K562 (cell line): ENCODE measurements around the gene GALNS. TPM values are rescaled to one million over a fixed set of nuclear protein-coding genes. Genes with fewer than 3 reads are reported as not detected.

ENCODE experiments used
- CTBP1 ChIP-seq: fragments of 450-650 bp; IDR thresholded peaks from 2 replicates; pipeline ENCODE4 v1.6.1; 2016; ENCODE audit warnings: borderline replicate concordance
- DDX20 ChIP-seq: fragments of 450-650 bp; IDR thresholded peaks from 2 replicates; pipeline ENCODE4 v1.6.1; 2016; ENCODE audit warnings: missing genetic modification characterization, low read depth, mild to moderate bottlenecking, missing compliant biosample characterization, moderate library complexity
- LCOR ChIP-seq: sonication (generic); formaldehyde crosslinking; IDR thresholded peaks from 2 replicates; pipeline ENCODE4 v1.8.0; 2022; ENCODE audit warnings: mild to moderate bottlenecking, missing genetic modification reagents
- MXD1 ChIP-seq: fragments of 250-450 bp; sonication (Bioruptor Pico); IDR thresholded peaks from 2 replicates; pipeline ENCODE4 v1.8.0; 2021; ENCODE audit warnings: borderline replicate concordance, mild to moderate bottlenecking, moderate library complexity; ENCODE audit not compliant: poor library complexity, severe bottlenecking
- PYGO2 ChIP-seq: fragments of 450-650 bp; IDR thresholded peaks from 2 replicates; pipeline ENCODE4 v1.6.1; 2016; ENCODE audit warnings: mild to moderate bottlenecking, missing genetic modification characterization, moderate library complexity, missing compliant biosample characterization
- TARDBP ChIP-seq: fragments of 450-650 bp; IDR thresholded peaks from 2 replicates; pipeline ENCODE4 v1.6.1; 2016
- ZBTB1 ChIP-seq: sonication (generic); formaldehyde crosslinking; IDR thresholded peaks from 2 replicates; pipeline ENCODE4 v1.8.1; 2023; ENCODE audit warnings: missing genetic modification reagents, low read depth, mild to moderate bottlenecking, borderline replicate concordance
- ZBTB7A ChIP-seq: IDR thresholded peaks from 2 replicates; pipeline ENCODE4 v1.6.1; 2011; ENCODE audit warnings: low read depth, mild to moderate bottlenecking, low read length, moderate library complexity, borderline replicate concordance; ENCODE audit not compliant: control insufficient read depth
- ZFP36 ChIP-seq: fragments of 150-350 bp; IDR thresholded peaks from 2 replicates; pipeline ENCODE4 v1.6.1; 2018; ENCODE audit warnings: low read length, low read depth; ENCODE audit not compliant: partially characterized antibody
- ZNF134 ChIP-seq: fragments of 250-450 bp; sonication (Bioruptor Pico); conservative IDR thresholded peaks from 2 replicates; pipeline ENCODE4 v1.4.0; 2020
- ZNF165 ChIP-seq: fragments of 250-450 bp; sonication (Bioruptor Pico); IDR thresholded peaks from 2 replicates; pipeline ENCODE4 v1.4.0; 2020; ENCODE audit warnings: borderline replicate concordance
- ZNF324 ChIP-seq: fragments of 250-450 bp; sonication (Bioruptor Pico); IDR thresholded peaks from 2 replicates; pipeline ENCODE4 v1.4.0; 2020; ENCODE audit warnings: mild to moderate bottlenecking
- ZNF57 ChIP-seq: fragments of 450-650 bp; formaldehyde crosslinking; IDR thresholded peaks from 2 replicates; pipeline ENCODE4 v1.4.0; 2020; ENCODE audit warnings: mild to moderate bottlenecking, moderate library complexity
- ZNF77 ChIP-seq: fragments of 250-450 bp; sonication (Bioruptor Pico); IDR thresholded peaks from 2 replicates; pipeline ENCODE4 v1.5.0; 2020
- ZNF778 ChIP-seq: fragments of 450-650 bp; formaldehyde crosslinking; IDR thresholded peaks from 2 replicates; pipeline ENCODE4 v1.4.0; 2020; ENCODE audit warnings: mild to moderate bottlenecking, moderate library complexity
- polyA plus RNA-seq, 8 experiments: library from polyadenylated mRNA; depleted of rRNA in 4 of 8; stranded (reverse) in 5 of 8; unstranded in 3 of 8; fragments of >200 nt; fragmentation: Nextera tagmentation in 2 of 8; fragmentation: Illumina TruSeq in 1 of 8; extraction: Ambion mirVana in 2 of 8; extraction: Trizol in 1 of 8; gene quantifications; 2 replicates each; pipeline versions ENCODE4 v1.2.1 to v1.2.3, GENCODE V29; 2011 to 2014; ENCODE audit warnings: inconsistent platforms in 1 of 8, missing spikeins in 1 of 8
- total RNA-seq, 7 experiments: library from RNA; depleted of rRNA in 6 of 7; stranded (reverse); fragments of >200 nt in 6 of 7; fragmentation: Illumina TruSeq in 2 of 7; extraction: Trizol in 2 of 7; gene quantifications; 2 replicates each; pipeline versions ENCODE4 v1.2.1 to v1.2.3, GENCODE V29; 2011 to 2021; ENCODE audit warnings: low replicate concordance in 1 of 7
- TF ChIP-seq, protein P1 (sequence below): fragments of 450-650 bp; IDR thresholded peaks from 2 replicates; pipeline ENCODE4 v1.6.1; 2017; ENCODE audit warnings: mild to moderate bottlenecking, moderate library complexity
- TF ChIP-seq, protein P2 (sequence below), 2 experiments: fragments of 450-650 bp; IDR thresholded peaks; 2 replicates each; pipeline ENCODE4 v1.6.1; 2016; ENCODE audit warnings: mild to moderate bottlenecking in 2 of 2, borderline replicate concordance in 1 of 2, low read depth in 1 of 2, moderate library complexity in 1 of 2

GALNS gene
- total and polyA plus RNA-seq, 9 of the 15 experiments (the other 6 are each of a cell fraction or from before 2014, with no cell fraction given), result 0.38 to 13.2 (median 4.3) TPM

- no peak for TF ChIP-seq ZNF57 (CRISPR knock-in tag)
- TF ChIP-seq MXD1 (CRISPR knock-in tag), result no peak
- no peak for TF ChIP-seq ZFP36
- peak; percentile 44 for TF ChIP-seq ZNF134 (CRISPR knock-in tag)
- TF ChIP-seq TARDBP, result no peak
- TF ChIP-seq CTBP1, result no peak
- no peak for TF ChIP-seq ZNF324
- TF ChIP-seq, protein P1, sequence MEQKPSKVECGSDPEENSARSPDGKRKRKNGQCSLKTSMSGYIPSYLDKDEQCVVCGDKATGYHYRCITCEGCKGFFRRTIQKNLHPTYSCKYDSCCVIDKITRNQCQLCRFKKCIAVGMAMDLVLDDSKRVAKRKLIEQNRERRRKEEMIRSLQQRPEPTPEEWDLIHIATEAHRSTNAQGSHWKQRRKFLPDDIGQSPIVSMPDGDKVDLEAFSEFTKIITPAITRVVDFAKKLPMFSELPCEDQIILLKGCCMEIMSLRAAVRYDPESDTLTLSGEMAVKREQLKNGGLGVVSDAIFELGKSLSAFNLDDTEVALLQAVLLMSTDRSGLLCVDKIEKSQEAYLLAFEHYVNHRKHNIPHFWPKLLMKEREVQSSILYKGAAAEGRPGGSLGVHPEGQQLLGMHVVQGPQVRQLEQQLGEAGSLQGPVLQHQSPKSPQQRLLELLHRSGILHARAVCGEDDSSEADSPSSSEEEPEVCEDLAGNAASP, result no peak
- 0 out of 2 replicates have a peak, but pooled peaks have one; percentile 53 for TF ChIP-seq ZBTB1 (CRISPR knock-in tag)
- no peak for TF ChIP-seq ZNF778 (CRISPR knock-in tag)
- no peak for TF ChIP-seq ZNF77
- no peak for TF ChIP-seq DDX20
- no peak for TF ChIP-seq PYGO2 (tag)
- TF ChIP-seq, protein P2, sequence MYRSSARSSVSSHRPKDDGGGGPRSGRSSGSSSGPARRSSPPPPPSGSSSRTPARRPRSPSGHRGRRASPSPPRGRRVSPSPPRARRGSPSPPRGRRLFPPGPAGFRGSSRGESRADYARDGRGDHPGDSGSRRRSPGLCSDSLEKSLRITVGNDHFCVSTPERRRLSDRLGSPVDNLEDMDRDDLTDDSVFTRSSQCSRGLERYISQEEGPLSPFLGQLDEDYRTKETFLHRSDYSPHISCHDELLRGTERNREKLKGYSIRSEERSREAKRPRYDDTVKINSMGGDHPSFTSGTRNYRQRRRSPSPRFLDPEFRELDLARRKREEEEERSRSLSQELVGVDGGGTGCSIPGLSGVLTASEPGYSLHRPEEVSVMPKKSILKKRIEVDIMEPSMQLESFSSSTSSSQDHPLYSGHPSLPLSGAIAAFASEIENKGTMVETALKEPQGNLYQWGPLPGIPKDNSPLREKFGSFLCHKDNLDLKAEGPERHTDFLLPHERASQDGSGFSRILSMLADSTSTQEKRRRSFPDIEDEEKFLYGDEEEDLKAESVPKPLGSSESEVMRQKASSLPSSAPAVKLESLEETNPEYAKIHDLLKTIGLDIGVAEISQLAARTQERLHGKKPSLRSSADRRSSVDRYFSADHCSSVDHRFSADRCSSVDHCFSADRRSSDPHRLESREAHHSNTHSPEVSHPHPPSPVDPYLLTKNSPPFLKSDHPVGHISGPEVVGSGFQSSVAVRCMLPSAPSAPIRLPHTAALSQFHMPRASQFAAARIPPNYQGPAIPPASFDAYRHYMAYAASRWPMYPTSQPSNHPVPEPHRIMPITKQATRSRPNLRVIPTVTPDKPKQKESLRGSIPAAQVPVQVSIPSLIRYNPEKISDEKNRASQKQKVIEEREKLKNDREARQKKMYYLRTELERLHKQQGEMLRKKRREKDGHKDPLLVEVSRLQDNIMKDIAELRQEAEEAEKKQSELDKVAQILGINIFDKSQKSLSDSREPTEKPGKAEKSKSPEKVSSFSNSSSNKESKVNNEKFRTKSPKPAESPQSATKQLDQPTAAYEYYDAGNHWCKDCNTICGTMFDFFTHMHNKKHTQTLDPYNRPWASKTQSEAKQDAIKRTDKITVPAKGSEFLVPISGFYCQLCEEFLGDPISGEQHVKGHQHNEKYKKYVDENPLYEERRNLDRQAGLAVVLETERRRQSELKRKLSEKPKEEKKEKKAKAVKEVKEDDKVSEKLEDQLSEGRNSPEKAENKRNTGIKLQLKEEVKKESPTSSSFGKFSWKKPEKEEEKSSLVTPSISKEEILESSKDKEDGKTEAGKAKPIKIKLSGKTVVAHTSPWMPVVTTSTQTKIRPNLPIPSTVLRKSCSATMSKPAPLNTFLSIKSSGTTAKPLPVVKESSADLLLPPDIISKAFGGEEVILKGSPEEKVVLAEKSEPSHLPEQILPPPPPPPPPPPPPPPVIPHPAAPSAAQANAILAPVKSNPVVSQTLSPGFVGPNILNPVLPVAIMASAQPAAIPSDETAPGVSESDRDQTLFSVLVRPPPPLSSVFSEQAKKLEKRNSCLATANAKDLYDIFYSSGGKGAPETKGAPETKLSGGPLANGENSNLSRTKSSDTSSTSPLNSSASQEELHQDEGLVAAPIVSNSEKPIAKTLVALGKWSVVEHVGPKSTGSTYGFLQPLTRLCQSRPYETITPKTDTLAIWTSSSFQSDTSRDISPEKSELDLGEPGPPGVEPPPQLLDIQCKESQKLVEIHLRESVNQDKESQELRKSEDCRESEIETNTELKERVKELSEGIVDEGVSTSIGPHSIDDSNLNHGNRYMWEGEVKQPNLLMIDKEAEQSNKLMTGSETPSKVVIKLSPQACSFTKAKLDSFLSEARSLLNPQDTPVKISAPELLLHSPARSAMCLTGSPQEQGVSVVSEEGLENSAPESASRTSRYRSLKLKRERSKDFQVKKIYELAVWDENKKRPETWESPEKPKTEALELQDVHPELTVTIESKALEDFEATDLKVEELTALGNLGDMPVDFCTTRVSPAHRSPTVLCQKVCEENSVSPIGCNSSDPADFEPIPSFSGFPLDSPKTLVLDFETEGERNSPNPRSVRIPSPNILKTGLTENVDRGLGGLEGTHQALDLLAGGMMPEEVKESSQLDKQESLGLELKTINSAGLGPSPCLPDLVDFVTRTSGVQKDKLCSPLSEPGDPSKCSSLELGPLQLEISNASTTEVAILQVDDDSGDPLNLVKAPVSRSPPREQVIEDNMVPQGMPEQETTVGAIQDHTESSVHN (IDR thresholded peaks at IDR 0.05; ENCODE audit: borderline replicate concordance in 1 of 2, low read depth in 1 of 2), result no peak
- TF ChIP-seq ZNF165 (CRISPR knock-in tag), result no peak
- peak; percentile 58 for TF ChIP-seq ZBTB7A
- TF ChIP-seq LCOR (CRISPR knock-in tag), result no peak
These were observed 83.6 kb downstream of the GALNS start (continued) for GRCh38 chr16:88772871-88773811.
